ENCODE data around the gene PDE4C.
A peak's percentile ranks its signal among the peaks of the same experiment; 100 is the strongest.

Gene PDE4C

GRCh38 chr19:18223860-18224524 is 2.2 kb downstream of the PDE4C start:
- no peak for DNase-seq (ENCODE audit: low read depth, low spot score)
- POLR2A ChIA-PET = interaction anchor here (0.6 to 1.2 kb wide), 2 partner anchors 19 to 57 kb away, joined by 4 to 8 read pairs; partner anchors contain the start of gene JUND
- peak overlapping the region; percentile 62 for H3K4me3 ChIP-seq (ENCODE audit: low read depth, low read length)
- CTCF ChIA-PET = interaction anchor here (0.6 to 2.8 kb wide), 15 partner anchors 8 to 105 kb away, joined by 3 to 12 read pairs (median 4); partner anchors contain the start of genes MPV17L2, PIK3R2 and RAB3A
- TF ChIP-seq CTCF (IDR thresholded peaks at IDR 0.05; ENCODE audit: insufficient read depth, low read length, missing control alignments) = no peak

DNA sequence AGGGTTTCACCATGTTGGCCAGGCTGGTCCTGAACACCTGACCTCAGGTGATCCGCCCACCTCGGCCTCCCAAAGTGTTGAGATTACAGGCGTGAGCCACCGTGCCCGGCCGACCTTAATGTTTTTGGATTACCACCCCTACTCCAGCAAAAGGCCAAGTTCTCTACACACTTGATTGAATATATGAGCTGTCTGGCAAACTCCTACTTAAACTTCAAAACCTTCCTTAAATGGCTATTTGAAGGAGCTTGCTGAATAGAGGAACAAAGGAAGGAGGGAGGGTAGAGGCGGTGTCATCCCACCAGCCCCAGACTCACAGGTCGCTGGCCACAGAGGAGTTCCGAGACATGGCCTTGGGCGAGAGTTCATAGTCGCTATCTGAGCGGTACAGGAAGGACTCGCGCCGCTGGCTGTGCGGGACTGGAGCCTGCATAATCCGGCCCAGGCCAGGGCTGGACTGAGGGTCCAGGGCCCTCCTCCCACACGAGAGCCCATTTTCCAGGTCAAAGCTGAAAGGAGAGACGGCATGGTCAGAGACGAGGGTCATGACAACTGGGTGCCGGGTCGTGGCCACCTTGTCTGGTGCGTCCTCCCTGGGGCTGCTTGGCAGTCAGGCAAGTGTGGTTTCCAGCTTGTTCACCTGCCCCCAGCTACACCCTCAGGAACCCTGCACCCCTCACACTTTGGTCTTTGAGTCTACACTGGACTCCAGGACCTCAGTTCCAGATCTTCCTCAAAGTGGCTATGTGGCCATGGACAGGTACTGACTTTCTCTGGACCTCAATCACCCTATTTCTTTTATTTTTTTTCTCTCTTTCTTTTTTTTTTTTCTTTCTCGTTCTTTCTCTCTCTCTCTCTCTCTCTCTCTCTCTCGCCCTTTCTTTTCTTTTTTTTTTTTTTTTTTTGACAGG is 4.2 kb downstream of the PDE4C start:
- no peak for DNase-seq (ENCODE audit: low read depth, low spot score)
- ChIA-PET CTCF (interaction anchor here (1.1 to 4.7 kb wide), 2 partner anchors 14 to 30 kb away, joined by 3 to 21 read pairs; no protein-coding TSS in a partner anchor), POLR2A (no interaction called here)
- TF ChIP-seq CTCF (IDR thresholded peaks at IDR 0.05; ENCODE audit: insufficient read depth, low read length, missing control alignments) = no peak
- H3K4me3 ChIP-seq (ENCODE audit: low read depth, low read length) = no peak overlapping the region

DNA sequence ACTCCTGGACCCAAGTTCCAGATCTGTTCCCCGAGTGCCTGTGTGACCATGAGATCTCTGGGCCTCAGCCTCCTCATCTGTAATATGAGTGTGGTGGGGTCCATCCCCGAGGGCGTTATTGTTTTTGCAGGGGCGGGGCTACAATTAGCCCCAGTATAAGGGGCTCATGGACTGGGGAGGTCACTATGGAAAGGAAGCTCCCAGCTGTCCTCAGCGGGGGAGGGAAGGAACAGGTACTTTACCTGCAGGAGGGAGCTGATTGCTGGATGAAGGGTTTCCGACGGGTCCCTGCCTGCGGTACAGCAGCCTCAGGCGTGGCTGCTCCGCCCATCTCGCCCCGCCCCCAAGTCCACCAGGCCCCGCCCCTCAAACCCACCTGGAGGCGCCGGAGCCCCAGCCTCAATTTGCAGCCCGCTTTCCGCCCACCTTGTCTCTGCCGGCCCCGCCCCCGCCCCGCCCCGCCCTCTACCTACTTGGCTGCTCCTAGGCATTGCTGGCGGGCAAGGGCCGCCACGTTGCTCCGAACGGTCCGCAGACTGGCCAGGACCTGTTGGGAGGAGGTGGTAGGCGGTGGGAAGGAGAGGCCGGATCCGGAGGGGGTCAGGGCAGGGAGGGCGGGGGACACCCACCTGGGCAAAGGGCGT is 5.5 kb downstream of the PDE4C start:
- DNase-seq (ENCODE audit: low read depth, low spot score) = no peak
- ChIA-PET POLR2A (interaction anchor here (0.7 to 1.3 kb wide), 2 partner anchors 28 to 197 kb away, joined by 3 read pairs; partner anchors contain the start of gene MPV17L2), CTCF (interaction anchor here (2.7 to 4.7 kb wide), 2 partner anchors 13 to 31 kb away, joined by 11 to 21 read pairs; no protein-coding TSS in a partner anchor)
- no peak for TF ChIP-seq CTCF (IDR thresholded peaks at IDR 0.05; ENCODE audit: insufficient read depth, low read length, missing control alignments)
- H3K4me3 ChIP-seq (ENCODE audit: low read depth, low read length) = no peak overlapping the region

GRCh38 chr19:18219911-18220631 is 6.2 kb downstream of the PDE4C start:
- ChIA-PET POLR2A (interaction anchor here (0.7 to 1.3 kb wide), 2 partner anchors 36 to 196 kb away, joined by 3 read pairs; no protein-coding TSS in a partner anchor), CTCF (interaction anchor here (1.1 to 4.7 kb wide), 4 partner anchors 10 to 32 kb away, joined by 3 to 21 read pairs (median 8); no protein-coding TSS in a partner anchor)
- no peak for DNase-seq (ENCODE audit: low read depth, low spot score)
- no peak overlapping the region for H3K4me3 ChIP-seq (ENCODE audit: low read depth, low read length)
- no peak for TF ChIP-seq CTCF (IDR thresholded peaks at IDR 0.05; ENCODE audit: insufficient read depth, low read length, missing control alignments)

- TF ChIP-seq CTCF (IDR thresholded peaks at IDR 0.05; ENCODE audit: insufficient read depth, low read length, missing control alignments) = no peak
- ChIA-PET CTCF (interaction anchor here (1.2 to 4.7 kb wide), 4 partner anchors 11 to 60 kb away, joined by 3 to 21 read pairs (median 8); no protein-coding TSS in a partner anchor), POLR2A (no interaction called here)
Measured at GRCh38 chr19:18218600-18218999, 7.6 kb downstream of the PDE4C start.

More at GRCh38 chr19:18218600-18218999, 7.6 kb downstream of the PDE4C start:
- H3K4me3 ChIP-seq (ENCODE audit: low read depth, low read length) = no peak overlapping the region
- DNase-seq (ENCODE audit: low read depth, low spot score) = no peak
